Measurements from ENCODE around the gene ANKRD17.
"Not testable (repeated sequence)": the region's sequence is repeated elsewhere in the genome, so short reads cannot be mapped to it uniquely, and the experiment has no call there.

The ANKRD17 gene

GRCh38 chr4:73222466-73223257, 35.9 kb downstream of the ANKRD17 start:
- Histone ChIP-seq H3K4me1 (ENCODE audit: control insufficient read depth, insufficient read depth, low read length) (peaks cover 37% of the 10 kb centered on the region), H3K27ac (ENCODE audit: low read depth, low read length) (0 out of 2 replicates have a peak overlapping the region, but pooled peaks have one; percentile 22), H3K9ac (ENCODE audit: low read length) (peak overlapping the region; percentile 35), H3K9me3 (ENCODE audit: control insufficient read depth, insufficient read depth, low read depth, low read length) (no peaks in the 10 kb centered on the region), H3K36me3 (ENCODE audit: control insufficient read depth, insufficient read depth, low read length) (peaks cover 2% of the 10 kb centered on the region; the same call in 1 of the 2 replicates), H3K27me3 (ENCODE audit: control insufficient read depth, insufficient read depth, low read length) (no peaks in the 10 kb centered on the region), H3K4me3 (ENCODE audit: low read depth, low read length) (peak overlapping the region; percentile 48)

- H3K36me3 ChIP-seq (ENCODE audit: control insufficient read depth, insufficient read depth, low read length) = peaks cover 3% of the 10 kb centered on the region; the same call in 1 of the 2 replicates
- H3K27me3 ChIP-seq (ENCODE audit: control insufficient read depth, insufficient read depth, low read length) = no peaks in the 10 kb centered on the region
- H3K9me3 ChIP-seq (ENCODE audit: control insufficient read depth, insufficient read depth, low read depth, low read length) = no peaks in the 10 kb centered on the region
- H3K4me3 ChIP-seq (ENCODE audit: low read depth, low read length) = no peak overlapping the region; the same call in 1 of the 2 replicates
- peaks cover 37% of the 10 kb centered on the region for H3K4me1 ChIP-seq (ENCODE audit: control insufficient read depth, insufficient read depth, low read length)
- H3K27ac ChIP-seq (ENCODE audit: low read depth, low read length) = no peak overlapping the region
- H3K9ac ChIP-seq (ENCODE audit: low read length) = no peak overlapping the region
Measured at GRCh38 chr4:73221734-73222133, 36.9 kb downstream of the ANKRD17 start.

GRCh38 chr4:73220815-73221214, 37.8 kb downstream of the ANKRD17 start:
- Histone ChIP-seq H3K36me3 (ENCODE audit: control insufficient read depth, insufficient read depth, low read length) (peaks cover 3% of the 10 kb centered on the region; the same call in 1 of the 2 replicates), H3K27ac (ENCODE audit: low read depth, low read length) (no peak overlapping the region), H3K9ac (ENCODE audit: low read length) (no peak overlapping the region), H3K4me1 (ENCODE audit: control insufficient read depth, insufficient read depth, low read length) (peaks cover 37% of the 10 kb centered on the region), H3K4me3 (ENCODE audit: low read depth, low read length) (no peak overlapping the region), H3K9me3 (ENCODE audit: control insufficient read depth, insufficient read depth, low read depth, low read length) (no peaks in the 10 kb centered on the region), H3K27me3 (ENCODE audit: control insufficient read depth, insufficient read depth, low read length) (no peaks in the 10 kb centered on the region)

- H3K27ac ChIP-seq (ENCODE audit: low read depth, low read length) = no peak overlapping the region
- no peaks in the 10 kb centered on the region for H3K4me1 ChIP-seq (ENCODE audit: control insufficient read depth, insufficient read depth, low read length)
- no peak overlapping the region for H3K9ac ChIP-seq (ENCODE audit: low read length)
- peaks cover 8% of the 10 kb centered on the region for H3K36me3 ChIP-seq (ENCODE audit: control insufficient read depth, insufficient read depth, low read length)
- H3K9me3 ChIP-seq (ENCODE audit: control insufficient read depth, insufficient read depth, low read depth, low read length) = no peaks in the 10 kb centered on the region
- no peak overlapping the region for H3K4me3 ChIP-seq (ENCODE audit: low read depth, low read length)
- no peaks in the 10 kb centered on the region for H3K27me3 ChIP-seq (ENCODE audit: control insufficient read depth, insufficient read depth, low read length)
Measured at GRCh38 chr4:73213916-73214653, 44.5 kb downstream of the ANKRD17 start.

GRCh38 chr4:73212982-73213730, 45.4 kb downstream of the ANKRD17 start:
- H3K9ac ChIP-seq (ENCODE audit: low read length) = no peak overlapping the region
- no peak overlapping the region for H3K4me3 ChIP-seq (ENCODE audit: low read depth, low read length)
- peaks cover 8% of the 10 kb centered on the region for H3K36me3 ChIP-seq (ENCODE audit: control insufficient read depth, insufficient read depth, low read length)
- no peak overlapping the region for H3K27ac ChIP-seq (ENCODE audit: low read depth, low read length)
- H3K9me3 ChIP-seq (ENCODE audit: control insufficient read depth, insufficient read depth, low read depth, low read length) = no peaks in the 10 kb centered on the region
- no peaks in the 10 kb centered on the region for H3K4me1 ChIP-seq (ENCODE audit: control insufficient read depth, insufficient read depth, low read length)
- H3K27me3 ChIP-seq (ENCODE audit: control insufficient read depth, insufficient read depth, low read length) = no peaks in the 10 kb centered on the region

GRCh38 chr4:73211968-73212367, 46.6 kb downstream of the ANKRD17 start:
- Histone ChIP-seq H3K27me3 (ENCODE audit: control insufficient read depth, insufficient read depth, low read length) (no peaks in the 10 kb centered on the region), H3K4me3 (ENCODE audit: low read depth, low read length) (no peak overlapping the region), H3K27ac (ENCODE audit: low read depth, low read length) (no peak overlapping the region), H3K9me3 (ENCODE audit: control insufficient read depth, insufficient read depth, low read depth, low read length) (no peaks in the 10 kb centered on the region), H3K36me3 (ENCODE audit: control insufficient read depth, insufficient read depth, low read length) (peaks cover 5% of the 10 kb centered on the region), H3K9ac (ENCODE audit: low read length) (no peak overlapping the region), H3K4me1 (ENCODE audit: control insufficient read depth, insufficient read depth, low read length) (no peaks in the 10 kb centered on the region)

GRCh38 chr4:73208376-73208775, 50.2 kb downstream of the ANKRD17 start:
- H3K9me3 ChIP-seq (ENCODE audit: control insufficient read depth, insufficient read depth, low read depth, low read length) = no peaks in the 10 kb centered on the region
- H3K4me3 ChIP-seq (ENCODE audit: low read depth, low read length) = no peak overlapping the region

GRCh38 chr4:73206236-73206635, 52.4 kb downstream of the ANKRD17 start:
- H3K4me3 ChIP-seq (ENCODE audit: low read depth, low read length) = no peak overlapping the region
- no peak overlapping the region for H3K27ac ChIP-seq (ENCODE audit: low read depth, low read length)
- no peak overlapping the region for H3K9ac ChIP-seq (ENCODE audit: low read length)
- H3K27me3 ChIP-seq (ENCODE audit: control insufficient read depth, insufficient read depth, low read length) = no peaks in the 10 kb centered on the region
- no peaks in the 10 kb centered on the region for H3K9me3 ChIP-seq (ENCODE audit: control insufficient read depth, insufficient read depth, low read depth, low read length)
- H3K36me3 ChIP-seq (ENCODE audit: control insufficient read depth, insufficient read depth, low read length) = no peaks in the 10 kb centered on the region; the same call in 1 of the 2 replicates
- no peaks in the 10 kb centered on the region for H3K4me1 ChIP-seq (ENCODE audit: control insufficient read depth, insufficient read depth, low read length)

More at GRCh38 chr4:73208376-73208775, 50.2 kb downstream of the ANKRD17 start:
- H3K36me3 ChIP-seq (ENCODE audit: control insufficient read depth, insufficient read depth, low read length) = peaks cover 5% of the 10 kb centered on the region
- H3K27ac ChIP-seq (ENCODE audit: low read depth, low read length) = no peak overlapping the region
- H3K27me3 ChIP-seq (ENCODE audit: control insufficient read depth, insufficient read depth, low read length) = no peaks in the 10 kb centered on the region
- no peaks in the 10 kb centered on the region for H3K4me1 ChIP-seq (ENCODE audit: control insufficient read depth, insufficient read depth, low read length)
- H3K9ac ChIP-seq (ENCODE audit: low read length) = no peak overlapping the region

- no peak overlapping the region for H3K4me3 ChIP-seq (ENCODE audit: low read depth, low read length)
- no peaks in the 10 kb centered on the region for H3K27me3 ChIP-seq (ENCODE audit: control insufficient read depth, insufficient read depth, low read length)
- H3K9me3 ChIP-seq (ENCODE audit: control insufficient read depth, insufficient read depth, low read depth, low read length) = no peaks in the 10 kb centered on the region
- no peaks in the 10 kb centered on the region; the same call in 1 of the 2 replicates for H3K36me3 ChIP-seq (ENCODE audit: control insufficient read depth, insufficient read depth, low read length)
- no peaks in the 10 kb centered on the region for H3K4me1 ChIP-seq (ENCODE audit: control insufficient read depth, insufficient read depth, low read length)
- H3K9ac ChIP-seq (ENCODE audit: low read length) = no peak overlapping the region
- H3K27ac ChIP-seq (ENCODE audit: low read depth, low read length) = no peak overlapping the region
Measured at GRCh38 chr4:73205482-73205881, 53.1 kb downstream of the ANKRD17 start.

GRCh38 chr4:73203976-73204375, 54.6 kb downstream of the ANKRD17 start:
- not testable (repeated sequence) for H3K4me3 ChIP-seq (ENCODE audit: low read depth, low read length); H3K9ac ChIP-seq (ENCODE audit: low read length); H3K9me3 ChIP-seq (ENCODE audit: control insufficient read depth, insufficient read depth, low read depth, low read length); H3K36me3 ChIP-seq (ENCODE audit: control insufficient read depth, insufficient read depth, low read length); H3K27me3 ChIP-seq (ENCODE audit: control insufficient read depth, insufficient read depth, low read length); H3K4me1 ChIP-seq (ENCODE audit: control insufficient read depth, insufficient read depth, low read length); H3K27ac ChIP-seq (ENCODE audit: low read depth, low read length)

All from HUES6 (cell line).